NOMO-1 (cell line): ENCODE results near the gene PRKG2.

Experiments
- DNase-seq, 2 experiments: peaks; one replicate each; lab custom pipeline; 2025; ENCODE audit not compliant: unreplicated experiment in 2 of 2; lab: John Stamatoyannopoulos, UW

Gene PRKG2

DNA sequence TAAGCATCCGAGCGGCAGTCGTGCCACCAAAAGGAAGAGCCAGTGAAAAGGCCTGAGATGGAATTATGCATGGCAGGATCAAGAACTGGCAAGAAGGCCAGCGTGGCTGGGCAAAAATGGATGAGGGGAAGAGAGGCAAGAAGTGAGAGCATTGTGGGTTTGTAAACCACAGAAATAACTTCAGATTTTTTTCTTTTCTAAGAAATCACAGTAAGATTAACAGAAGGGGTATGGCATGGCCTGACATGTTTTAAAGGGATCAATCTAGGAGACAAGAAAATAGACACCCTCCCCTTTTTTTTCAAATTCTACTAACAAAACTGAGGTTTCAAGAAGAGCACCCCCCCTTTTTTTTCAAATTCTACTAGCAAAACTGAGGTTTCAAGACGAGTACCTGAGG, 102.0 kb downstream of the PRKG2 start:
- no peak for DNase-seq

DNA sequence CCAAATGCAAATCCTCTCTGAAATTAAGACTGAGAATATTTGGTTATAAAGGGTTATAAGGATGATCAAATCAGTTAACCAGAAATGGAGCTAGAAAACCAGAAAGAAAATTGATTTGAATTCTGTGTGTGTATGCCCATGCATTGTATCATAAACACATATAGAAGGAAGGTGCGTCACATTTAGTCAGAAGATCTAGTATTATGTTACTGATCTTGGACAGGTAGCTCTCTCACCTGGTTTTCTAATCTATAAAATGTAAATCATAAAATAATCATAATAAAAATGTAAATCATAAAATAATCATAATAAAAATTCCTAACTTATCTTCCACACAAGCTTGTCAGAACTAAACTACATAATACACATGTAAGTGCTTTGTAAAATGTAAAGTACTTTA, 105.7 kb downstream of the PRKG2 start:
- DNase-seq: no peak

DNA sequence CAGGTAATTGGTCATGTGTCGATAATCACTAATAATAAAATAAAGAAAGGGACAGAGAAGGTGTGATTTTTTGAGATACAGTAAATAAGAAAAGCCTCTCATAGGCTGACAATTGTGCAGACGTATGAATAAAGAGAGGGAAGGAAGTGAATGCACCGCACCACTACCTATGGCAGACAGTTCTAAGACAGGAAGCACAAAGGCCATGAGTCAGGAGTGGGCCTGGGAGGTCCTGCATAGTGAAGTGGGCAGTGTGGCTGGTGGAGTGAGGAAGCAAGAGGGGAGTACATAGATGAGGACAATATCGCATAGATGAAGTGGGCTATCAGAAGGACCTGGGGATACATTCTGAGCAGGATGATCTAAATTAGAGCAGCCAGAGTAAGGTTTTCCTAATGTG, 108.9 kb downstream of the PRKG2 start:
- DNase-seq: no peak

DNA sequence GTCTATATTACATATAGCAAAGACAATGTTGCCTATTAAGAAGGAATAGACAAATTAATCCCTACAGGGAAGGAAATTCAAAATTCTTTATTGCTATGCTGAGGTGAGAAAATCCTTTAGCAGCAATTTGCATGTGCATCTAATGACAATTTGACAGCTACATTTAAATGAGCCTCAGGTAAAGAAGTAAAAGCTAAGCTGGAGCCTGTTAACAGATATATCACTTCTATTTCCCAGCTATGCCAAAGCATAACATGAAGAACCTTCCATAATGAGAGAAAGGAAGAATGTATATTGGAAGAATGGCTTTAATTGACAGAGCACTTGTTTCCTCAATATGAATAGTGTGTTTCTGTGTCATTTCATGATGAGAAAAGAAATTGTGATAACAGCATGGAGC, 112.9 kb downstream of the PRKG2 start:
- no peak for DNase-seq

DNA sequence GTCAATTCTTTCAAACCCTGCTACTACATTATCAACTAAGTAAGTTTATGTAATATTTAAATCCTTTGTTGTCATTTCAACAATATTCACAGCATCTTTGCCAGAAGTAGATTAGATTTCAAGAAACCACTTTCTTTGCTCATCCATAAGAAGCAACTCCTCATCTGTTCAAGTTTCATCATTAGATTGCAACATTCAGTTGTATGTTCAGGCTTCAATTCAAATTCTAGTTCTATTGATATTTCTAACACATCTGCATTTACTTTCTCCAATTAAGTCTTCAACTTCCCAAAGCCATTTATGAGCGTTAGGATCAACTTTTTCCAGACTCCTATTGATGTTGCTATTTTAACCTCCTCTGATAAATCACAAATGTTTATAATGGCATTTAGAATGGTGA, 118.5 kb downstream of the PRKG2 start:
- DNase-seq: no peak

DNA sequence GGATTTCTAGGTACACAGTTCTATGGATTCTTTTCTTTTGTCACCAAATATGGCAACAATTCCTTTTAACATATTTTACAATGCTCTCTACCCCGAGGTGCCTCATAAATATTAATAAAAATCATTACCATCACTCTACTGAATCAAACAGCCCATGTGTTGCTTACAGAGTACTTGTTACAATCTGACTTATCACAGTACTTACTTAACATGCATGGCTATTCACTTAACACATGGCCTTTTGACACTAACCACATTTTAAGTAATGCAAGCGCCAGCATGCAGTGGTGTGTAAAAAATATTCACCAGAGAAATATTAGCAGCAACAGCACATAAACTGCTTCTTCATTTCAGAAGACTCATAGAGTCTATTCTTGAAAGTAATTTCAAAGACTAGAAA, 119.6 kb downstream of the PRKG2 start:
- no peak for DNase-seq

DNA sequence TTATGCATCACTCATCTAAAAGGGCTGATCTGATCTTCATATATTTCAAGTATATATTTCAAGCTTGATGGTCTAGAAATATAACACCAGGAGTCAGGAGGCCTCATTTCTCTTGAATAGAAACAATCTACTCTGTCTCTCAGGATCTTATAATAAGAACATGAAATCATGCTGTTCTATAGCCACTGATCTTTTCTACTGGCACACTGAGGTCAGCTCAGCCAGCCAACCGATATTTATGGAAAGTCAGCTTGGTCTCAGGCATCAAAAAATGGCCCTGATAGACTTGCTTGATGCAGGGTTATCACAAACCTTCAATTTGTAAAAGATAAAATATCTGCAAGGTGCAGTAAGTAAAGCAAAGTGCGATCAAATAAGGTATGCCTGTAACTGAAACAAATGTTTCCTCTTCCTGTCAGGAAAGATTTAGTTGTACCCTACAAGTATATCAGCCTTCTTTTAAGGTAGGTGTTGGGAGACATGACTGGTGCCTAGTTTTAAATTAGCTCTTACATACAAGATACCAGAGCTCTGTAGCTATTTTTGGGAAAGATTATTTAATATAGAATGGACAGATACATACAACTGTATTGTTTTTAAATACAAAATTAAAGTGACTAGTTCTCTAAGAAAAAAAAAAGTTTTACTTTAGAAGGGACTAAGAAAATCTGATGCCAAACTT, 121.2 kb downstream of the PRKG2 start:
- no peak for DNase-seq

DNA sequence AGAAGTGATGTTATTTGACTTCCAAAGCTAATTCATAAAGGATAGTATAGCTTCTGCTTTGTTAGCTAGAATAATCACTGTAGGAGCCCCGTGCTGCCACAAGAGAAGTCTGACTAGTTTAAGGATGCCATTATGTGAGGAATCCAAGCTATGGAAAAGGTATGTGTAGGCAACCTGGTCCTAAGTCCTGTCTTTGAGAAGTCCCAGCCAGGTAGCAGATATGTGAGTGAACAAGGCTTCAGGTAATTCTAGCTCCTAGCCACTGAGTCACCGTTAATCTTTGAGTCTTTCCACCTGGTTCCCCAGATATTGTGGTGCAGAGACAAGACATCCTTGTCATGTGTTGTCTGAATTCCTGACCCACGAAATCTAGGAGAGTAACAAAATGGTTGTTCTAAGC, 129.0 kb downstream of the PRKG2 start:
- DNase-seq: no peak

DNA sequence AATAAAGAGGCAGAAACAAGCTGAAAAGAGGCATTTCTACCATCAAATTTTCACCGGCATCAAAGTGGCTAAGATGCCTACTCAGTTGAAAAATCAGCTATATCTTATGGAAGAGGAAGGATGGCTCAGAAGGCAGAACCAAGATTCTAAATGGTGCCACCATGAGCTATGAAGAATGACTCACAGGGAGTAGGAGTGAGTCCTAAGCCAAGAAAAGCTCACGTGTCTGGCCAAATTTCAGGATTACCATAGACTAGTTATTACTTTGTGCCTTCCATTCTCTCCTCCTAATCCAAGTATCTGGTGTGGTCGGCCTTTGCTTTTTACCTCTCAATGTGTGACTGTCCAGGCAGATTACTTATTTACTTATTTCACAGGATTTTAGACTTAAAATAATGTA, 129.7 kb downstream of the PRKG2 start:
- no peak for DNase-seq

DNA sequence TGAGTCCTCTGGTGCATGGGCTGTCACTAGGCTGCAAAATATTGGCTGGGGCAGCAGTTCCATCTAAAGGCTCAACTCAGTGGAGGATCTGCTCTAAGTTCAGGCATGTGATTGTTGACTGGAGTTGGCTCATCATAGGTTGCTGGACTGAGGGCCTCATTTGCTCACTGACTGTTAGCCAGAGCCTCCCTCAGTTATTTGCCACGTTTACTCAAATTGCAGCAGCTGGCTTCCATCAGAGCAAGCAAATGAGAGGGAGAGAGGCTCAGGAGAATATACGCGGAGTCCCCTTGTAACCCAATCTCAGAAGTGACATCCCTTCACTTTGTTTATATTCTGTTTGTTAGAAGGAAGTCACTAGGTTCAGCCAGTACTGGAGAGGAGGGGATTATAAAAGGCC, 130.4 kb downstream of the PRKG2 start:
- no peak for DNase-seq

DNA sequence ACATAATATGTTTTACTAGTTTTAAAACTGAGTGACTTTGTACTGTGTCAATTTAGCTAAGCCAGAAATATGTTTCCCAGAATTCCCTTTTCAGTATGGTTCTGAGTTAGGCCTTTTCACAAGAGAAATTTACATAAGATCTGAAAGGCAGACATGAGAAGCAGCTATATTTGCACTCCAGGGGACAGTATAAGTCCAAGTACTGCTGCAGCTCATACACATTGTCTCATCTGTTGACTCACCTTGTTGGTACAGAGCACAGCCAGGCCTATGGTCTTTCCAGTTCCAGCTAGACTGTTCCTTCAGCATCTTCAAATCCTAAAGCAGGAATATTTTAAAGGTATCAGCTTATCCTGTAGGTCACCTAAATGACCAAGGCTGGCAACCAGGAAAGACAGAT, 131.0 kb downstream of the PRKG2 start:
- no peak for DNase-seq

DNA sequence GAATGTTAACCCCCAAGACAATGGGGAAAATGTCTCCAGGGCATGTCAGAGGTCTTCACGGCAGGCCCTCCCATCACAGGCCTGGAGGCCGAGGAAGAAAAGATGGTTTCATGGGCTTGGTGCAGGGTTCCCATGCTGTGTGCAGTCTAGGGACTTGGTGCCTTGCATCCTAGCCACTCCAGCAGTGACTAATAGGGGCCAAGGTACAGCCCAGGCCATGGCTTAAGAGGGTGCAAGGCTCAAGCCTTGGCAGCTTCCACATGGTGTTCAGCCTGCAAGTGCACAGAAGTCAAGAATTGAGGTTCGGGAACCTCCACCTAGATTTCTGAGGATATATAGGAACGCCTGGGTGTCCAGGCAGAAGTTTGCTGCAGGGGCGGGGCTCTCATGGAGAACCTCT, 133.9 kb downstream of the PRKG2 start:
- no peak for DNase-seq

DNA sequence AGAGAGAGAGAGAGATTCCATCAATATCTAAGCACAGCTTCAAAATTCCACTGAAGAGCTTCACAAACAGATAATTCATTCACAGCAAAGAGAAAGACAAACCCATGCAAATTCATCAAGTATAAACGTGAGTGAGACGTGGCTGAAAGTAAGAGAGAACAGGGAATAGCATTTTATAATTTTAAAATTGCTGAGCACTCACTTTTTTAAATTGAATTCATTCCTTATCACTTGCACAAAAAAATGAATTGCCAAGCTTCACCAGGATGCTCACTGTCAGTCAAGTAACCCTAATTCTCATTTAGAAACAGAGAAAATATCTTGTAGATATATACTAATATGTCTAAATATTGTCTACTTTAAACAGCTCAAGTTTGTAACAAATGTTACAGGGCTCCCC, 144.0 kb downstream of the PRKG2 start:
- DNase-seq: no peak

DNA sequence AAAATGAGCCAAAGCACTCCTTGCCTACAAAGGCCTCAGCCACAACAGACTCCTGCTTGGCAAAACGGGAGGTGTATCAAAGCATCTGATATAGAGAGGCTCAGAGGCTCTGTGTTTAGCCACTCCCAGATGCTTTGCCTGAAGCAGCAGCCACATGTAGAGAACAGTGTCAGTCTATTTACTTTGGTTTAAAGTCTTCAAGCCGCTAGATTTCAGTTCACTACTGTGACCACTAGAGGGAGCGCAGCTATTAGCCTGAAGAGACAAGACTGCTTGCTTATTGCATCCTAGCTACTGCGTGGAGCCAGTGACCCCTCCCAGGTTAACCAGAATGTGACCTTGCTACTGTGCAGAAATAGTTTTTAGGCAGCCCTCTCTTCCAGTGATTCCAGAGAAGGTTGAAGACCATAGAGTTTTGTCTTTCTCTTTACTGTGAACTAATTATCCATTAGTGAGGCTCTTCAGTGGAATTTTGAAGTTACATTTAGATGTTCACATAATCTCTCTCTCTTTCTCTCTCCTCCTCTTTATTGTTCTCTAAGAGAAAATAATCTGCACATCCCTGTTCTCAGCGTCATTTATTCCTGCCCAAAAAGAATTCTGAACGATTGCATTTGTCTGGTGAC, 145.2 kb downstream of the PRKG2 start:
- peak; percentile 24 to 70 for DNase-seq

DNA sequence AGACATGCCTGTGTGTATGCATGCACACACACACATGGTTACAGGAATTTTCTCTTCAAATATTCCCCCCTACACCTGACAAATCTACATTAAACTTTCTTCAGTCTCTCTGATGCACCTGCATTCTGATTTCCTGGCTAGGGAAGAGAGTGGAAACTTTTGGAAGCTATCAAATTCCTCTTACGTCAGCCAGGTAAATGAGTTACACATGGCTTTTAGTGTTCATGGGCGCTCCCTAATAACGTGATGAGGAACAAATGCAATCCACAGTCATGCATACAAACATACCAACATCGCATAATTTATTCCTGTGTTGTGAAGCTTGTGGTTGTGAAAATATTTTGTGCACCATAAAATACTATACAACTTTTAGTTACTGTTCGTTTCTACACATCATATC, 149.6 kb downstream of the PRKG2 start:
- no peak for DNase-seq

DNA sequence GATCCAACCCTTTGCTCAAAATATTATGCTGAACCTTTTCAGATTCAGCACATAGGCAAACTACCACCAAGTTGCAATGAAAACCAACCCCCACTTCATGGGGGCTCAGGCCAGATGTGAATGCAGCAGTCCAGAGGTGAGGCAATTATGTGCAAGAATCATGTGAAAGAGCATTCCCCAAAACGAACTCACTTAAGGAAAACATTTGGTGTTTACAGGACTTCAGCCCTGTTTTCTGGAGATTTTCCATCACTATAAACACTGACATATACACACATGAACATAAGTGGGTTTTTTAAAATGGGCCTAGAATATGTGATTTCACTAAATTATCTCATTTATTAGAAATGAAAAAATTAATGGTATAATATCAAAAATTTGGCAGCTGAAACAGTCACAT, 153.0 kb downstream of the PRKG2 start:
- DNase-seq: no peak

DNA sequence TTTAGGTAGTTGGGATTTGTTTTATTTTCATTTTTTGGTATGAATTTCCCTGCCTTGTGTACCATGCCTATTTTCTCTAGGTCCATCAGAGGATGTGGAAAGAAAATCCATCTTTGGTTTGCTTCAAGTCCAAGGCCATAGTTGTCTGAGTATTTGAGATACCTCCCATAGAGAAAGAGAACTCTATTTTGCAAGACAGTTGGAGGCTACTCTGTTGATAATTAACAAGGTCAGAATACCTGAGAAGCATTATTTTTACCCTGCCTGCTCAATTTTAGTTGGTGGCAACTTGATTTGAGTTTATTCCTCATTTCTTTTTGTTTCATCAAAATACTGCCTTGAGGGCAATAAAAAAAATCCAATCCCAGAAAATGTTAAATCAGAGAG, 153.7 kb downstream of the PRKG2 start:
- no peak for DNase-seq

DNA sequence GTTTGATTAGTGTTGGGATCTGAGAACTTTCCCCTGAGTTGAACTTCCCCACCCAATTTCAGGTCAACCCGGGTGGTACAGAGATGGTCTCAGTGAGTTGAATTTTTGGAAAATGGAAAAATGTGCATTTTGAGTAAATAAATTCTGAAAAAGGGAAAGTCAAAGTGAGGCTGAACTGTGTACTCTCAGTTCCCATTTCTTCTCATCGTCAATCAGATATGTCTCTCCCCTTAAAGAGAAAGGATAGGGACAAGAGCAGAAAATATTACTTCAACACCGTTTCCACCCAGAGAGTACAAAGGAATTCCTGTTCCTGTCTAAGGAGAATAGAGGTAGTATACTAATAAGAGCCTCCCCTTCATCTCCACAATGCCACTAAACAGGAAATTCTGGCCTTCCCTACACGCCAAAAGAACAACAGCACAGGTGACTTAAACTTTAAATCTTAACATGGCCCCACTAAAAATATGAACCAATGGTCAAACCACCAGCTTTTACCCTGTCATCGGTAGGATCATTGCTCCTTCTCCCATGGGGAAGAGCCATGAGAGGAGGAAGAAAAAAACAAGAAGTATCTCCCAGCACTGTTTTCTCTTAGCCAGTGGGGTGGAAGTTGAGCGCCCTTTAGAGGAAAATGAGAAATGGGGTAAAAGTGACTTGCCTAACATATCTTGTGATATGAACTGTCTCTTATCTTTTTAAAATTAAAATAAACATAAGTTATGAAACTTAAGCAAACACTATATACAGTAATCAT, 154.3 kb downstream of the PRKG2 start:
- no peak for DNase-seq

DNA sequence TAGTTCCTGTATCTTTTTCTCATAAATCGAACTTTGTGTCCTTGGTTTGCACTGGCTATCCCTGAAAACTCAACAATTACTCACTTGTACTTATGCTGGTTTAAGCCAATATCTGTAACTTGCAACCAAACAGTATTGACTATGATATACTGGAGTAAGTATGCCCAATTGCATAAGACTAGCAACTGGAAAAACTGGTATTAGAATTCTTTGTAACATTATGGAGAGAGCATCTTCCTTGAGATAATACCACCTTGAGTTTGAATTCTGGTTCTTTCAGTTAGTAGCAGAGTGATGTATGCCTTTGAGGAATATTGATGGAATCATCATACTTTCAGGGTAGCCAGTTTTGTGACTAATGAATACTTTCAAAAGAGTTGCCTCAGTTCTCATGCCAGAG, 156.4 kb downstream of the PRKG2 start:
- no peak for DNase-seq

DNA sequence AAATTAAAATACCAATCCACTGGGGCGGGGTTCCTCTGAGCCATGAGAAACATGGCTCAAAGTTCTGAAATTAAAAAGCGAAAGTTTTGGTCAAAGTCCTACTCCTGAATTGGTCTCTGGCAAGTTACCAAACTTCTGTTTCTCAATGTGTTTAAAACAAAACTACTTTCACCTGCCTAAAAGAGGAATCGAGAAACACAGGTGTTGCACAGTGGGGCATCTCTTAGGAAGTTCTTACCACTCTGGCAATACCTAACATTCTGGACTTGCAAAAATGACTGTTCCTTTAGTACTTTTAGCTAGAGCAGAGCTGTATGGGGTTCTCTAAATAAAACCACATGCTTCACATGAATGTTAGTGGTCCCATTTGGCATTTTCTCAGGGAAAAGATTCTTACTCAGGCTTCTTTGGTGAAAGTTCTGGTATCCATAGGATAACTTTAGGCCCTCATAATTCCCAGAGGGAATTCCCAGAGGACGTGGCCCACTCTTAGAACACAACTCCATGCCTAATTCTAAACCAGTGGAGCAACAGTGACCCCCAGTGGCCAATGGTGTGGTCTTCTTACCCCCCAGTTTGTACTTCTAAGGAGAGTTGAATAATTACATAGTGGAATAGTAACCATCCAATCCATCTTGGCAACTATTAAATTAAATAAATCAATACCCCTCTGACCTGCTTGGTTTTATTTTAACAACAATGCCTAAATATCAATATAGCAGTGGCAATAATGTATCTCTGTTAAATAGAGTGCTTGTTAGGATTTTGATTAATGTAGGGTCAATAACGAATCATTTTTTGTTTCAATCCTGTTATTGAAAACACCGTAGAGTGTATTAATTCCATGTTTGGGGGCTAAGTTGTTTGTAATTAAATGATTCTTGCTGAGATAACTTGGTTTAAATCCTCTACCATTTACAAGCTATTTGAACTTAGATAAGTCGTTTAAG, 162.6 kb downstream of the PRKG2 start:
- peak; percentile 4 to 39 for DNase-seq

DNA sequence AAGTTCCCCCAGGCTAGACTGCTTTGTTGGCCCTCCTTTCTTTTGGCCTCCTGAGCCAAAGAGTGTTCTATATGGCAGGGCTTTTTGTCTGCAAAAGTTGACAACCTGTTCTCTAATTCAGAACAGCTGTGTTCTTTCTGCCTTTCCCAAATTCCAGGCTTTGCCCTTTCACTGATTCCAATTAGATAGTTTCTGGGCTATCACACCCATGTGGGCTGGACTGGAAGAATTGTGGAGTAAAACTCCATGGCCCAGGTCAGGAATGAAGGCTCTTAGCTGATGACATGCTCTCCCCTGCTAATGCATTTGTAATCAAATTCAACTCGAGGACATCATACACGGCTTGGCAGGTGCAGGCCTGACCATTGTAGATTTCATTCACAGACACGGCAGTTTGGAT, 165.1 kb downstream of the PRKG2 start:
- no peak for DNase-seq
